DMS153 (cell line): Measurements from ENCODE around the gene CARS1.
"Not testable (repeated sequence)": the region's sequence is repeated elsewhere in the genome, so short reads cannot be mapped to it uniquely, and the experiment has no call there.

Experiments used
- DNase-seq: peaks from one replicate; lab custom pipeline; 2025; lab: John Stamatoyannopoulos, UW

Gene CARS1

DNA sequence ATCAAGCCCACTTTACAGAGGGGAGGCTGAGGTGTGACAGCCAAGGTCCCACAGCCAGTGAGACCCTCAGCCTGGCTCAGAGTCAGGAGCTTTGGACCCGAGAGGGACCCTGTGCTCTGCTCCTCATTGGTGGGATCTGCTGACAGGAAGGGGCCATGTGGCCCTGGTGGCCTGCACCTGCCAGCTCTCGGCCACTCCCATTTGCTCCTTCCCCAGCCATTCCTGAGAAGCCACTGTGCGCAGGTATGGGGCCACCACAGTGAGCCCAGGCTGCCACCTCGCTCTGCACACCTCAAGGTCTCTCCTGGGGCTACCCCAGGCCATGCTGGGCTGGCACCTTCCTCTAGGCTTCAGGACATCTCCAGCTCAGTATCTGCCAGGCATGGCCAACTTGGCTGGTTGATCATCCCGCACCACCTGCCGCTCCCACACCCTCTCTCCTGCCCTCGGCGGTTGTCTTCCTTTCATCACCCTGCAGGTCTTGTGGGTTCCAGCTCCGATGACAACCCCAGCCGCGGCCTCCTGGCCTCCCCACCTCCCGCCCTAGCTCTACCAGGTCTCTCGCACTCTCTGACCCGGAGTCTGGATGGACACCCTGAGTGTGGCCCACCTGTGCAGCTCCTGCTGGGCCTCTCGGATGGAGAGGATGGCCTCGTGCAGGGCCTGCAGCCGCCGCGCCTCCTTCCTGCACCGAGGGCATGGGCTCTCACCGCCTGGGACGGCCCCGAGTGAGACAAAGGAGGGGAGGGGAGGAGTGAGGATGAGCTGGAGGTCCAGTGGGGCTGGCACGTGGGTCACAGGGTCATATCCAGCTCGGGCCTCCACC lies 32.2 kb upstream of the CARS1 start:
- no peak for DNase-seq

DNA sequence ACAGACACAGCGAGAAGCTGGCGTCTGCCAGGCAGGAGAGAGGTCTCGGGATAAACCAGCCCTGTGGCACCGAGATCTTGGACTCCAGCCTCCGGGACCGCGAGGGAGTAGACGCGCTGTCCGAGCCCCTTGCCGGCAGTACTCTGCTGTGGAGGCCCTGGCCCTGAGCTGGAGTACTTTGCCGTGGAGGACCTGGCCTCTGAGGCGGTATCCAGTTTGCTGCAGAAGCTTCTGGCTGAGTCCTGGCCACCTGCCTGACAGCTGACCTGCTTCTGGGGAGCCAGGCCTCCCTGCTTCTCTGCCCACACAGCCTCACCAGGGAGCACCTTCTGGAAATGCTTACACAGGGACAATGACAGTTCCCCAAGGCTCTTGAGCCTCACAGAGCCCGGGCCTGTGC lies 31.6 kb upstream of the CARS1 start:
- DNase-seq, result no peak

DNA sequence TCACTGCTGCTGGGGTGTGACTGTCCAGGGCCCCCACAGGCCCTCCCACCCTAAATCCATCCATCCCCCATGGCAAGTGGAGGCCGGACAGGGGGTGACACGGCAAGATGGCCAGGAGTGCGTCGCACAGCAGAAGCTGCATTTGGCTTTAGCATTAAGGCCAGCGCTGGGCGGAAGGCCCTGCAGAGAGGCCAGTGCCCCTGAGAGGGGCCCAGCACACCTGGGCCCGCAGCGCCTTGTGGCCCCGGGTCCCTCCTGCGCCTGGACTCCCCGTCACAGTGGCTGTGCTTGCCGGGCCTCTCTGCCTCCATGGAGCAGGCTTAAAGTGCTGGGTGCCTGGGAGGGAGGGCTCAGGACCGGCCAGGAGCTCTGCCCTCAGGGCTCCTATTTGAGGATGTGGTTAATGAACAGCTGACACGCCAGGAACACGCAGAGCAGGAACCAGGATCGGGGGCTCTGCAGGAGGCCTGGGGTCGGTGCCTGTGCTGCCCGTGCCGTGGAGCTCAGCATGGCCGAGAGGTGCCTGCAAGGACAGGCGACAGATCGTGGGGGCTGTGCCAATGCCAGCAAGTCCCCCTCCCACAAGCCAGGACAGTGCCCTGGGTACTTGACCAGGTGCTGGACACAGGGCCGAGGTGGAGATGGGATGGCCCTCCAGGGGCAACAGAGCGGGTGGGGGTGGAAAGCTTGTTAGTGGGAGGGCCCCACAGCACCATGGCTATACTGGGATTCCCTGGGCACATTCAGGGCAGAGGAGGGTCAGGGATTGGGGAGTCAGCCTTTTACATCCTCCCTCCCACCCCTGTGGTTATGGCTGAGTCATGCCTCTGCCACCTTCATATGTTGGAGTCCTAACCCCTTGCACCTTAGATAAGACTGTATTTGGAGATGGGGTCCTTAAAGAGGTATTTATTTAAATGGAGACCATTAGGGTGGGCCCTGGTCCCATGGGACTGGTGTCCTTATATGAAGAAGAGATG lies 30.9 kb upstream of the CARS1 start:
- DNase-seq, result no peak

- no peak for DNase-seq
Observed at GRCh38 chr11:3087373-3087772, 30.1 kb upstream of the CARS1 start.

- DNase-seq, result no peak
Observed at GRCh38 chr11:3086671-3087150, 29.5 kb upstream of the CARS1 start.

- DNase-seq, result no peak
Observed at GRCh38 chr11:3086114-3086513, 28.9 kb upstream of the CARS1 start.

DNA sequence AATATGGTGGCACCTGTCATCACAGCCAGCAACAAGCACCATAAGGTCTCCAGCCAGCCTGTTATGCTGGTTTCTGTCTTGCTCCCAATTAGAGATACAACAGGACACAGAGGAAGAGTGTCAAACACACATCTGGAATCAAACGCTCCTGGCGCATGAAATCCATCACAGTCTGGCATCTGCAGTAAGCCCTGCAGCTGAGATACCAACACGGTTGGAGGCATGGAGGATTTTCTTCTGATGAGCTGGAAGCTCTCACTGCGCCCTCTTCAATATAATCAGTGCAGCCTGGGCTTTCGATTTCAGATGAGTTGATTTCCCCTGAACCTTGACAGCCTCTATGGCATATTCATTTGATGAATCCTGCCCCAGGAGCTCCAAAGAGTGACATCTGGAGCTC lies 27.8 kb upstream of the CARS1 start:
- no peak for DNase-seq

DNA sequence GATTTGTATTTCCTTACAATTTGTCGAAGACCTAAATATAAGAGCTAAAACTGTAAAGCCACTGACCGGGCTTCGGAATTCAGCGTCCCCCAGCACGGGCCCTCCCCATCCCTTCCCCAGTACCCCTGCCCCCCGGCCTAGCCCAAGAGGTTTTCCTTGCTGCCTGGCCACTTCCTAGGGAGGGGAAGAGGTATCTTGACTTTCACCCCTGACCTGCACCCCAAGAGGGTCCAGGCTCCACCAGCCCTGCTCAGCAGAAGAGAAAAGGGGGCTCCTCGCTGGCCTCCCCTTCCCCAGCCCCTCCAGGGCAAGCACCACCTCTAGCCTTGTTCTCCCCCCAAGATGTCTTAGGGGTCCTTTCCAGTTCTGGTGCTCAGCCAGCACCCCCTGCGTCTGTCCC lies 26.1 kb upstream of the CARS1 start:
- no peak for DNase-seq

- DNase-seq, result no peak
Observed at GRCh38 chr11:3081386-3081751, 24.1 kb upstream of the CARS1 start.

DNA sequence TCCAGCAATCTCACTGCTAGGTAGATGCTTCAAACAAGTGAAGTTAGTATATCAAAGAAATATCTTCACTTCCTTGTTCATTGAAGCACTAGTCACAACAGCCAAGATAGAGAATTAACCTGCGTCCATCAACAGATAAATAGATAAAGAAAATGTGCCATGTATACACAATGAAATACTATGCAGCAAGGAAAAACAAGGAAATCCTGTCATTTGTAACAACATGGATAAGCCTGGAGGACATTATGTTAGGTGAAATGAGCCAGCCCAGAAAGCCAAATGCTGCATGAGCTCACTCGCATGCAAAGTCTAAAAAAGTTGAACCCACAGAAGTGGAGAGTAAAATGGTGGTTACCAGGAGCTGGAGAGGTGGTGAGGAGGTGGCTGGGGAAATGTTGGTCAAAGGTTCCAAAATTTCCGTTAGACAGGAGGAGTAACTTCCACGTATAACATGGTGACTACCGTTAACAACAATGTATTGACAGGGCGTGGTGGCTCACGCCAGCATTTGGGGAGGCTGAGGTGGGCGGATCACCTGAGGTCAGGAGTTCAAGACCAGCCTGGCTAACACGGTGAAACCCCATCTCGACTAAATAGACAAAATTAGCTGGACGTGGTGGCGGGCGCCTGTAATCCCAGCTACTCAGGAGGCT lies 23.6 kb upstream of the CARS1 start:
- no peak for DNase-seq

GRCh38 chr11:3080104-3080503 lies 22.9 kb upstream of the CARS1 start:
- DNase-seq, result no peak

DNA sequence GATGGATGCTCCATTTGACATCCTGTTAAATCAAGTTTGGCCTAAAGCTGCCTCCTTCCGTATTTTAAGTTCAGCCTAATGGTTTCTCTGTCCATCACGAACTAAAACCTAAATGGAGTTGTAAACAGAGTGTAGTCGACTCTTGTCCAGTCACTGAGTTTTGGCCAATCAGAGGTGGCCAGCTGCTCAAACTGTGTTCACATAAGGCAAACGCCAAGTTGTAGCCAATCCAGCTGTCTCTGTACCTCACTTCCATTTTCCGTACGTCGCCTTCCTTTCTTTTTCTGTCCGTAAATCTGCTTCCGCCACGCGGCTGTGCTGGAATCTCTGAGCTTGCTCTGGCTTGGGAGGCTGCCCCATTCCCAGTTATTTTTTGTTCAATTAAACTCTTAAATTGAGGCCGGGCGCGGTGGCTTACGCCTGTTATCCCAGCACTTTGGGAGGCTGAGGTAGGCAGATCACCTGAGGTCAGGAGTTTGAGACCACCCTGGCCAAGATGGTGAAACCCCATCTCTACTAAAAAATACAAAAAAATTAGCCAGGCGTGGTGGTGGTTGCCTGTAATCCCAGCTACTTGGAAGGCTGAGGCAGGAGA lies 20.7 kb upstream of the CARS1 start:
- no peak for DNase-seq

DNA sequence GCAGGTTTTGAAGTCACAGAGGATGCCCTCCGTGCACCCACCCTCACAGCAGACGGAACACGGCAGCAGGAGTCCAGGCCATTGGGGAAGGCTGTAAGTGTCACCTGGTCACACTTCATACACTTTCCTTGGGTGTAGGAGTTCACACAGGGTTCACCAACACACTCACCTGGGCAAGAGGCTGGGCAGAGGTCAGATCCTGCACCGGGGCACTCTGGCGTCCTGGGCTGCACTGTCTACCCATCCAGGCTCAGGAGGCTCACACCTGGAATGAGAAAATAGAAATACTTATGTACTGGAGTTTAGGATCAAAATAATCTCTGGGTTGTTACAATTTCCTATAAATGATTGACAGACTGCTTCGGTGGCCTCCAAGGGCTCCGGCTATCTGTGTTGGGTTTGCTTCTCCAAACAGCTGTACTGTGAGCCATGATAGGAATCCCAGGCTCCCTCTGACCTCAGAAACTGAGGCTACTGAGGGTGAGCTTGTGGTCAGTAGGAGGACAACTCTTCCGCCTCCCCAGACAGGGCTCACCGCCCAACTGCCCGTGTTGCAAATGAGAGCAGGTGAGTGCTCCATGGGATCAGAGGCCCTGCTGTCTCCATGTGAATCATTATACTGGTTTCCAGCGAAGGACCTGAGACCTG lies 20.1 kb upstream of the CARS1 start:
- DNase-seq, result no peak

GRCh38 chr11:3074912-3075589 lies 17.8 kb upstream of the CARS1 start:
- DNase-seq, result peak; percentile 75

GRCh38 chr11:3073029-3073435 lies 15.8 kb upstream of the CARS1 start:
- no peak for DNase-seq

- DNase-seq, result no peak
Observed at GRCh38 chr11:3069425-3069824, 12.2 kb upstream of the CARS1 start.

DNA sequence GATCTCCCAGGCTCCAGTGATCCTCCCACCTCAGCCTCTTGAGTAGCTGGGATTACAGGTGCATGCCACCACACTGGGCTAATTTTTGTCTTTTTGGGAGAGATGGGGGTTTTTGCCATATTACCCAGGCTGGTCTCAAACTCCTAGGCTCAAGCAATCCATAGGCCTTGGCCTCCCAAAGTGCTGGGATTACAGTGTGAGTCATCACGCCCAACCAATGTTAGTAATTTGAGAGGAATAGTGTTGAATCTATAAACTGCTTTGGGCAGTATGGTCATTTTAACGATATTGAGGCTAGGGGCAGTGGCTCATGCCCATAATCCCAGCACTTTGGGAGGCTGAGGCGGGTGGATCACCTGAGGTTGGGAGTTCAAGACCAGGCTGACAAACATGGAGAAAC lies 9.1 kb upstream of the CARS1 start:
- DNase-seq, result not testable (repeated sequence)

DNA sequence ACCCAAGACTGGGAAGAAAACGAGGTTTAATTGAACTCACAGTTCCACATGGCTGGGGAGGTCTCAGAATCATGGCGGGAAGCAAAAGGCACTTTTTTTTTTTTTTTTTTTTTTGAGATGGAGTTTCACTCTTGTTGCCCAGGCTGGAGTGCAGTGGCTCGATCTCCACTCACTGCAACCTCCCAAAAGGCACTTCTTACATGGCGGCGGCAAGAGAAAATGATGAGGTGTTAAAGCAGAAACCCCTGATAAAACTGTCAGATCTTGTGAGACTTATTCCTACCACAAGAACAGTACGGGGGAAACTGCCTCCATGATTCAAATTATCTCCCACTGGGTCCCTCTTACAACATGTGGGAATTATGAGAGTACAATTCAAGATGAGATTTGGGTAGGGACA lies 7.5 kb upstream of the CARS1 start:
- not testable (repeated sequence) for DNase-seq

GRCh38 chr11:3063876-3064275 lies 6.7 kb upstream of the CARS1 start:
- not testable (repeated sequence) for DNase-seq

DNA sequence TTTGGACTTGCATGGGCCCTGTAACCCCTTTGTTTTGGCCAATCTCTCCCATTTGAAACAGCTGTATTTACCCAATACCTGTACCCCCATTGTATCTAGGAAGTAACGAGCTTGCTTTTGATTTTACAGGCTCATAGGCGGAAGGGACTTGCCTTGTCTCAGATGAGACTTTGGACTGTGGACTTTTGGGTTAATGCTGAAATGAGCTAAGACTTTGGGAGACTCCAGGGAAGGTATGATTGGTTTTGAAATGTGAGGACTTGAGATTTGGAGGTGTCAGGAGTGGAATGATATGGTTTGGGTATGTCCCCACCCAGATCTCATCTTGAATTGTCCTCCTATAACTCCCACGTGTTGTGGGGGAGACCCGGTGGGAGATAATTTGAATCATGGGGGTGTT lies 6.2 kb upstream of the CARS1 start:
- DNase-seq, result not testable (repeated sequence)
